SK-N-MC (cell line): ENCODE measurements around the gene CYB5D1.

Experiments used
- DNase-seq: peaks from one replicate; pipeline ENCODE4 v3.0.0-alpha.2; 2011; ENCODE audit warnings: low read depth, low spot score
- H3K27ac ChIP-seq: fragments of 200-600 bp; sonication (generic); 2 replicates; pipeline ENCODE4 v1.5.1; 2016; ENCODE audit warnings: mixed run types
- H3K36me3 ChIP-seq: fragments of 200-600 bp; sonication (generic); 2 replicates; pipeline ENCODE4 v1.6.1; 2017; ENCODE audit warnings: antibody characterized with exemption, low read length, mixed read lengths; ENCODE audit not compliant: insufficient read depth
- H3K4me3 ChIP-seq: fragments of 200-600 bp; sonication (generic); 2 replicates; pipeline ENCODE4 v1.5.1; 2016
- H3K9ac ChIP-seq: fragments of 200-600 bp; sonication (generic); 2 replicates; pipeline ENCODE4 v1.8.0; 2017; ENCODE audit warnings: mixed run types, mixed read lengths; ENCODE audit not compliant: insufficient read length
- H3K9me3 ChIP-seq: fragments of 200-600 bp; sonication (generic); 2 replicates; pipeline ENCODE4 v1.6.1; 2017; ENCODE audit warnings: low read depth, mild to moderate bottlenecking, antibody characterized with exemption, low read length, moderate library complexity, mixed read lengths
- EZH2 ChIP-seq: fragments of 200-600 bp; sonication (generic); IDR thresholded peaks from one replicate; pipeline ENCODE4 v1.6.1; 2017; ENCODE audit warnings: antibody characterized with exemption
- FOXP2 ChIP-seq: optimal IDR thresholded peaks from 2 replicates; pipeline ENCODE3; 2011; ENCODE audit warnings: mild to moderate bottlenecking, moderate library complexity; ENCODE audit not compliant: insufficient read depth; ENCODE audit errors: extremely low read length, control extremely low read depth
- POLR2AphosphoS5 ChIP-seq: IDR thresholded peaks from 2 replicates; pipeline ENCODE4 v1.6.1; 2012; ENCODE audit warnings: mild to moderate bottlenecking, low read depth, low read length, borderline replicate concordance

CYB5D1 gene

DNA sequence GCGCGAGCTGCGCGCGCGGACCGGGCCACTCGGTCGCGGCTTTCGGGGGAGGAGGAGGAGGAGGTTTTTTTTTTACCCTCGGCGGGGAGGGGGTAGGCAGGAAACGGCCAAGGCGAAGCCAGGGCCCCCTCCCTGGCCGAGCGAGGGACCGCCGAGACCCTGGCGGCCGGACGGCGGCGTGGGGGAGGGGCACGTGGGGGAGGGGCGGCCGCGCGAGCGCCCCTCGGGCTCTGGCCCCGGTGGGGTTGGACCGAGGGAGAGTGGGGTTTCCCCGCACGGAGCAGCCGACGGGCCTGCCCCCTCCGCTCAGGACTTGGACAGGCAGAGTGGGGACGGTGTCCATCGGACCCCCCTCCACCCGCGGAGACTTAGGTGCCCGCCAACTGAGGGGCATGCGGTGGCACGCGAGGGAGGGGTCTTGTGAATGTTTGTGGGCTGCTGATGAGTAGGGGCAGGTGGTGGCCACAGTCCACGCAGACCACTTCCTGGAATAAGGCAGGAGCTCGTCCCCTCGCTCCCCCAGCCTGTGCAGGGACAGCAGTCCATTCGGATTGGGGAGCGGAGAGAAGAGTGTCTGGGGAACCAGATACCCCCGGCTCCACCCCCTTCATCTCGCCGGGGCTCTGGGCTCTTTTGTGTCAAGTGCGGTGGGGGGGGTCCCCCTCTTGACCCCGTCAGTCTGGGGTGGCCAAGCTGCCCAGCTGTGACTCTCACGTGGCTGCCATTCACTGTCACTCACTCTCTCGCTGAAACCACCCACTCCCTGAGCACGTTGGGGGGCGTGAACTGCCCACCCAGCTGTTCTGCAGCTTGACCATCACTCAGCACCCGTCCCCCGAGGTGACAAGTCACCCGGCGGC, 27.8 kb downstream of the CYB5D1 start:
- no peak for DNase-seq
- peak overlapping the region; percentile 90 for H3K9ac ChIP-seq
- TF ChIP-seq POLR2AphosphoS5 (no peak; the same call in 1 of the 2 replicates), FOXP2 (no peak), EZH2 (no peak)
- H3K4me3 ChIP-seq: peak overlapping the region; percentile 90
- peak overlapping the region; percentile 100 for H3K27ac ChIP-seq
- no peaks in the 10 kb centered on the region for H3K9me3 ChIP-seq
- peaks cover 13% of the 10 kb centered on the region for H3K36me3 ChIP-seq

DNA sequence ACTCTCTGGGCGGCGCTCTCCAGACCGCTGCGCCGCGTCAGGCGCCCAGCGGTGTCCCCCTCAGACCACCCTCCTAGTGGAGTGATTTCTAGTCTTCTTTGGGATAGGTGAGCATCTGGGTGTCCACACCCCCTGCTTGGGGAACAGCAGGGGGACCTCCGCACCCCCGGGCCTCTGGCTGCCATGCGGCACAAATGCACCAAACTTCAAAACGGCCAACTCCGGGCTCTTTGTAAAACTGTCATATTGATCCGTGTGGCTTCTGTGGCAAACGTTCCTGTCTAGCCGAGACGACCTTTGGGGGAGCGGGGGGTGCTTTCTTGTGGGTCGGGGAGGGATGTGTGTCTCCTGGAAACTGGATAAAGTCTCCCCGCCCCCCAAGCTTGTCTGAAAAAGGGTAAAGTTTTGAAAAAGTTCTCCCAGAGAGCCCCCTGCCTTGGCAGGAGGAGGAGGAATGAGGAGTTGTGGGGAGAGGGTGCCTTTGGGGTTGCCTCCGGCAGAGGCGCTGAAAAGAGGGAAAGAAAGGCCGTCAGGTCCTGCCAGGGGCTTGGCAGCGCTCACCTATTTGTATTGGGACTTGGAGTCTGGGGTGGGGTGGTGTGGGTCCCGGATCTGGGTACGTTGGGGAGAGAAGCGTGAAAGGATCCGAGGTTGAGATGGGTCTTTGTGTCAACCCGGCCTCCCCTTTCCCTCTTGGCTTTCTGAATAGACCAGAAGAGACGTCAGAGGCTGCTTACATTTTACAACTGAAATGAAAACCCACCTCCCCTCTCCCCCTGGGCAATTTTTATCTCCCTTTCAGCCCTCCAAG, 28.6 kb downstream of the CYB5D1 start:
- peak overlapping the region; percentile 100 for H3K27ac ChIP-seq
- TF ChIP-seq POLR2AphosphoS5: no peak; the same call in 1 of the 2 replicates
- TF ChIP-seq FOXP2: no peak
- TF ChIP-seq EZH2: no peak

DNA sequence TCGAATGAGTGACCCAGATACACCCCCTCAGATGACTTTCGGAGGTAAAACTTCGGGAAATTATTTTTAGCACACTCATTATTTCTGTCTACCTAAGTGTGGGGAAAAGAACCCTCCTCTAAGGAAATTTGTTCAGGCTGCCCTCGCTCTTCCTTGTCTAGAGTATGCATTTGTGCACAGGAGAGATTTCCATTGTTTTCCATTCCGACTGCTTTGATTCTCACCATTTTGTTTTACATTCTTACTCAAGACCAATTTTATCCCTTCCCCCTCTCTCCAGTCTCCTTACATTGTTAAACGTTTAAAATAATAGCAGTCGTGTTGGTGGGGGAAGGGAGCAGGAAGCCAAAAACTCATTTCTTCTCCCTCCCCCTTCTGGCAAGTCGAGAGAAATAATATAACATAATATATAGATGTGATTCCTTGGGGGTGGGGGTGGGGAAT, 29.3 kb downstream of the CYB5D1 start:
- TF ChIP-seq EZH2 (no peak), POLR2AphosphoS5 (no peak), FOXP2 (no peak)
- peaks cover 26% of the 10 kb centered on the region for H3K36me3 ChIP-seq
- no peaks in the 10 kb centered on the region for H3K9me3 ChIP-seq
- peak overlapping the region; percentile 90 for H3K4me3 ChIP-seq
- peak overlapping the region; percentile 100 for H3K27ac ChIP-seq
- DNase-seq: peak; percentile 93
- H3K9ac ChIP-seq: peak overlapping the region; percentile 90

More for the DNA sequence above, 28.6 kb downstream of the CYB5D1 start:
- Histone ChIP-seq H3K9ac (peak overlapping the region; percentile 90), H3K36me3 (peaks cover 20% of the 10 kb centered on the region), H3K9me3 (no peaks in the 10 kb centered on the region), H3K4me3 (peak overlapping the region; percentile 90)
- DNase-seq: no peak

DNA sequence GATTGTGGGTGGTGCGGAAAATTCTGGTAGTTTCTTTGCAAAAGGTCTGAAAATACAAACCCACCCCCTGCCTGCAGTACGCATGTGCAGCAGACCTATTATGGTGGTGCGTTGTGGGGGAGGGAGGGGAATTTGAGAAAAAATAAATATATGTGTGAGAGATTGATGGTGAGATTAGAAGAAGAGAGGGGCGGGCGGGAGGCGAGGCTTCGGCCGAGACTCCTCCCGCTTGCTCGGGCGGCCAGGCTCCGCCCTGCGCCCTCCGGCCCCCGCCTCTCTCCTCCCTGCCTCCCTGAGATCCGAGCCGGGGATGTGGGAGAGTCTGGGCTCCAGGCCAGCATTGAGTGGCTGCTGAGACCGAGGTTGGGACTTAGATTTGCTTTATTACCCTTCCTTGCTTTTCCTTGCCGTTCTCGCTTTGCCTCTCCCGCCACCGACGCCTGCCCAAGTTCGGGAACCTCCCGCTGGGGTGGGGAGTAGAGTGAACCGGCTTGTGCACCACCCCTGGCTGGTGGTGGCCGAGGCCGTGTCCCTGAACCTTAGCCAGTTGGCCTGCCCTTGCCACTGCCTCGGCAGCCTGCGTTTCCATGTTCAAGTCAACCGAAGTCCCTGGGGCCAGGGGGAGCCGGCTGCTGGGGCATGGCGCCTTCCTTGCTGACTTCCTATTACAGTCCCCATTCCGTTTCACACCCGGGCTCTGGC, 29.8 kb downstream of the CYB5D1 start:
- H3K9me3 ChIP-seq: no peaks in the 10 kb centered on the region
- H3K36me3 ChIP-seq: peaks cover 29% of the 10 kb centered on the region
- peak overlapping the region; percentile 84 for H3K9ac ChIP-seq
- H3K27ac ChIP-seq: peak overlapping the region; percentile 100
- no peak for TF ChIP-seq EZH2
- peak; percentile 61 for TF ChIP-seq POLR2AphosphoS5
- no peak for DNase-seq
- peak overlapping the region; percentile 90 for H3K4me3 ChIP-seq

DNA sequence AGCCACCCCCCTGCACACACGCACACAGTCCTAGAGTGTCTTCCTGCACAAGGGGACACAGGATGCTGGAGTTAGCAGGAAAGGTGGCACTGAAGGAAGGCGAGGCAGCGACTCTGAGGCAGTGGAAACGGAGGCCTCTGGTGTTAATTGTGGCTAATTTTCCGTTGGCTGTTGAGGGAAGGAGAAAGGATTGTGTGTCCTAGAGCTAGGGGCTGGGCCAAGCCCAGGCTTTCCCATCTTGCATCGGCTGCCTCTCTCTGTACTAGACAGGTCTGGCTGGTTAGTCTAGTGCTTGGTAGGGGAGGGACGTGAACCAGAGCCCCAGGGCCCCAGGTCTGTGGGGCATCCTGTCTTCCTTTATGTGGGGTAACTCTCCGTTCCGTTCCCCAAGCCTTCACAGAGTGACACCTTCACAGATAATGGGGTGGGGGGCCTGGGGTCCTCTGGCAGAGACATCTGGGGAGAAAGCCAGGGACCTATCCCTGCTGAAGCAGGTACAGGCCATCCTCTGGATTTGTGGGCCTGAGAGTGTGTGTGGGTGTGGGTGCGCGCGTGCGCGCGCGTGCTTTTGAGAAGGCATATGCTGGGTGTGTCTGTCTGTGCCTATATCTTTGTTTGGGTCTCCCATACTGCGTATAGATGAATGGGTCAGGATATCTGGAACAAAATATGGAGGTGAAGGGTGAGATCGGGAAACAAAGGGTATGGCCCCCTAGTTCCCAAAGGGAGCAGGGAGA, 30.5 kb downstream of the CYB5D1 start, which contains the start of gene CHD3:
Gene CHD3 (plus strand): TSS at position 606 of the 737 bp plus-strand sequence. CDS start 212 bp downstream, outside the sequence.
- peak within 1 kb of the TSS; percentile 88 for H3K4me3 ChIP-seq
- no peak for DNase-seq
- no peaks in the 10 kb centered on the region for H3K9me3 ChIP-seq
- H3K27ac ChIP-seq: peak within 1 kb of the TSS; percentile 95
- peak within 1 kb of the TSS; percentile 84 for H3K9ac ChIP-seq
- TF ChIP-seq FOXP2 (no peak), POLR2AphosphoS5 (no peak), EZH2 (no peak)
- H3K36me3 ChIP-seq: peaks cover 37% of the 10 kb centered on the region

DNA sequence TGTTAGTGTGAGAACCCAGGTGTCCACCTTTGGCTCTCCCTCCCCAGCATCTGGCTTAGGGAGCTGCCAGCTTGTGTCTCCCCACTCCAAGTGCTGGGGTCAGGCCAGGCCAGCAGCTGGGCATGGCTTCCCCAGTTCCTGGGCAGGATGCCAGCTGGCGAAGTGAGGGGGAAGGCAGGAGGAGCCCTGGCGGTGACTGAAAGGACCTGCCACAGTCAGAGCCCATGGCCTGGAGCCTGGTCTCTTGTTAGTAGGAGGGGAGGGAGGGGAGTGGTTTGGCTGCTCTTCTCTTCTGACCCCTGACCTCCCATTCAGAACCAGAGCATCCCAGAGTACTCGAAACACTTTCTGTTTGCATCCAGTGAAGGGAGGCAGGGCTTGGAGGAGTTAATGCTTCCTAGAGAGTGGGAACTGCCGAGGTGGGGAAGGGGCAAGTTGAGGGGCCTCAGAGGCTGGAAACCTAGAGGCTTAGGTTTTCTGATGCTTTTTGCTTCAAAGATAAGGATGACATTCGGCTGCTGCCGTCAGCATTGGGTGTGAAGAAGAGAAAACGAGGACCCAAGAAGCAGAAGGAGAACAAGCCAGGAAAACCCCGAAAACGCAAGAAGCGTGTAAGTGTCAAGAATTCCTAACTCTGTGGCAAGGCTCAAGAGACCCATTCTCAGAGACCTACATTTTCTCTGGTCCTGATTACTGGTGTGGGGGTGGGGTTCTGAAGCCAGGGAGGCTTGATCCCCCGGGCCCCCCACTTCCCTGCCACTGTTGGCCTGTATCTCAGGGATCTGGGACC, 31.6 kb downstream of the CYB5D1 start:
- Histone ChIP-seq H3K27ac (peak overlapping the region; percentile 95; the same call in 1 of the 2 replicates), H3K9ac (peak overlapping the region; percentile 84), H3K36me3 (peaks cover 47% of the 10 kb centered on the region), H3K9me3 (no peaks in the 10 kb centered on the region), H3K4me3 (peak overlapping the region; percentile 88)
- TF ChIP-seq FOXP2: no peak
- TF ChIP-seq EZH2: no peak
- TF ChIP-seq POLR2AphosphoS5: no peak
- no peak for DNase-seq
